Right forelimb (tissue), 1 donor: ENCODE results near the gene PLTP.
"Not testable (repeated sequence)": the region's sequence is repeated elsewhere in the genome, so short reads cannot be mapped to it uniquely, and the experiment has no call there.

Source experiments
- DNase-seq: peaks from one replicate; pipeline ENCODE4 v3.0.0-alpha.2; 2018

The PLTP gene, protein sequence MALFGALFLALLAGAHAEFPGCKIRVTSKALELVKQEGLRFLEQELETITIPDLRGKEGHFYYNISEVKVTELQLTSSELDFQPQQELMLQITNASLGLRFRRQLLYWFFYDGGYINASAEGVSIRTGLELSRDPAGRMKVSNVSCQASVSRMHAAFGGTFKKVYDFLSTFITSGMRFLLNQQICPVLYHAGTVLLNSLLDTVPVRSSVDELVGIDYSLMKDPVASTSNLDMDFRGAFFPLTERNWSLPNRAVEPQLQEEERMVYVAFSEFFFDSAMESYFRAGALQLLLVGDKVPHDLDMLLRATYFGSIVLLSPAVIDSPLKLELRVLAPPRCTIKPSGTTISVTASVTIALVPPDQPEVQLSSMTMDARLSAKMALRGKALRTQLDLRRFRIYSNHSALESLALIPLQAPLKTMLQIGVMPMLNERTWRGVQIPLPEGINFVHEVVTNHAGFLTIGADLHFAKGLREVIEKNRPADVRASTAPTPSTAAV

DNA sequence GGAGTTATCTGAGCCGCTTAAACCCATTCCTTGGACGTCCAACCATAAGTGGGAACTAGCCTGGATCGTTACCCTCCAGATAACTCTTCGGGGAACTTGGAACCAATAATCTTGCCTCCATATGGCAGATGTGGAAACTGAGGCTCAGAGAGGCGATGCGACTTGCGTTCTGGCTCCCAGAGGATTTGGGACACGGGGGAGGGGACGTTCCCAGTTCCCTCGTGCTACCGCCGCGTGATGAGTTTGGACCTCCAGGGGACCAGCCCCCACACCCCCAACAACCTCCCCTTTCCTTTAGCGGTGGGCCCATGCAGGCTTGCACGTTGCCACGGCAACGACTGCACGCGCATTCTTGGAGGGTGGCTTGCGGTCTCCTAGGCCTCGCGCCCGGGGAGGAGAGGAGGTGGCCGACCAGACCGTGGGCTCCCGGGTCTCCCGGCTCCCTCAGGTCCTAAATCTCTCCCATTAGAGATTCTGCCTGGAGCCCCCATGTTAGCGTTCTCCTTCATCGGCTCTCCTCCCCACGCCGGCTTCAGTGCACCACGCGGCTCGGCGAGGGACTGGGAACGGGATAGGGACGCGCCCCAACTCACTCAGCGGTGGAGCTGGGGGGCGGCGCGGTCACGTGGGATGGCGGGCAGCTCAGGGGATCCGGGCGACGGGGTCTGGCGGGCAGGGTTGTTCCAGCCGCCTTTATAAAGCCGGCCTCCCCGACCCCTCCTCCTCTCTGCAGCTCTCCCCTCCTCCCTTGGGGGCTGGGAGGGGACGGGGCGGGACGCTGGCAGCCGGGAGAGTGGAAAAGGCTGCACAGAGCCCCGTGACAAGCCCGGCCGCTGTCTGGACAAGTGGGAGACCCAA lies at the start of gene PLTP:
PLTP (minus strand) TSS at position 670 of the 858 bp plus-strand sequence. CDS start 703 bp downstream, outside the sequence.
- peak; percentile 80 for DNase-seq

DNA sequence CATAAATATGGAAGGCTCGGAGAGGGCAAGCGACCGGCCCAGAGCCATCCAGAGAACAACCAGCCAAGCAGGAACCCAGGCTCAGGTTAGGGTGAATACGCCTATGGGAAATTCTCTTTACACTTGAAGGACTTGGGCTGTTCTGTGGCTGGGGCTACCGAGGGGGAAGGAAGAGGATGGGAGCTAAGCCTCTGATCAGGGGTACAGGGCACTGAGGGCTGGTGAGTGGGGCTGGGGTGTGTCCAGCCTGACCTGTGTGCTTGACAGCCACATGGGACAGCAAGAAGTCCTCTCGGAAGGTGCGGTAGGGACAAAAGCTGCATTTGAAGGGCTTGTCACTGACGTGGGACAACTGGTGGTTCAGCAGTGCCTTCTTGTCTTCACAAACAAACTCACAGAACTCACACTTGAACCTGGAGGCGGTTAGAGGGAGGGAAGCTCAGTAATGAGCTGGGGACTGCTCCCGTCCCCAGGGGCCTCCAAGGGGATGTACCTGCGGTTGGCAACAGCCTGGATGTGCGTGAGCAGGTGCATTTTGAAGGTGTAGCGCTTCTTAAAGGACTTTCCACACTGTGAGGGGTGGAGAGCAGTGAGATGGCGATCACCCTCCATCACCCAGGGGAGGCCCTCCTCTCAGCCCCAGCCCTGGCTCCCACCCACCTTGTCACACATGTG lies 48.1 kb upstream of the PLTP start:
- peak; percentile 31 for DNase-seq

- DNase-seq = peak; percentile 35
These were observed 47.2 kb upstream of the PLTP start for GRCh38 chr20:45959126-45959525.

GRCh38 chr20:45958593-45958992 lies 46.6 kb upstream of the PLTP start:
- DNase-seq = peak; percentile 12

DNA sequence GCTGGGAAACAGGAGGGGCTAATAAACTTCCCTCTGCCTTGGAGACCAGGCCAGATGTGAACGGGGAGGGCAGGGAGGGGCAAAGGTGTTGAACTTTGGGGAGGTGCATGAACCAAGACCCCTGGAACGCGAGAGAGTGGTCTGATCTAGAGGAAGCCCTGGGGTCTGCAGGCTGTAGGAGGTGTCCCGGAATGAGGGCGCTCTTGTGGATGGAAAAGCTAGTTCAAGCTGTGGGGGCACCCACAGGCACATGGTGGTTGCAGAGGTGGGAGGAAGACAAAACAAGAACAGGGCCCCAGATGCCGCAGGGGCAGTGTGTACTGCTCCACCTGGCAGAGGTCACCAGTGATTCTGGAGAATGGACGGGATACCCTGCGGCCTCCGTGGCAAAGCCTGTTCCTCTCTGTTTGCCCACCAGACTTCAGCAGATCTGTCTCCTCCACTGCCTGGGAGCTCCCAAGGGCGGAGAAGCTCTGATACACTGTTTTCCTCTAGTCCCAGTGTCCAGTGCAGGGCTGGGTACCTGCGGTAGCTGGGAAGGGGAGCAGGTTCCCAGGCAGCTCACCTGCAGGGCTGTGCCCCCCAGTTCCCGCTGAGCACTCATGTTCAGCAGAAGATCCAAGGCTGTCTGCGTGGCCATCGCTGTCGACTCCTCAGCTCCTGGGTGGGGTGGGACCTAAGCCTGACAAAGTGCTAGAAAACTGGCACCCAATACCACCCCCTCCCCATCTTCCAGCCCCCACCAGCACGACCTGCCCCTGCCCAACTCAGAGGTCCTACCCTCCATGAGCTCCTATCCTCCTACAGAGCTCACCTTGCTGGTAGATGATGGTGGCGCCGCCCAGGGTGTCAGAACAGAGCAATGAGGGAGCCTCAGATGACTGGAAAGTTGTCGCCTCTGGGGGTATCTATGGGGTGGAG lies 45.3 kb upstream of the PLTP start:
- peak; percentile 34 for DNase-seq

- DNase-seq = not testable (repeated sequence)
These were observed 44.4 kb upstream of the PLTP start for GRCh38 chr20:45956326-45956725.

DNA sequence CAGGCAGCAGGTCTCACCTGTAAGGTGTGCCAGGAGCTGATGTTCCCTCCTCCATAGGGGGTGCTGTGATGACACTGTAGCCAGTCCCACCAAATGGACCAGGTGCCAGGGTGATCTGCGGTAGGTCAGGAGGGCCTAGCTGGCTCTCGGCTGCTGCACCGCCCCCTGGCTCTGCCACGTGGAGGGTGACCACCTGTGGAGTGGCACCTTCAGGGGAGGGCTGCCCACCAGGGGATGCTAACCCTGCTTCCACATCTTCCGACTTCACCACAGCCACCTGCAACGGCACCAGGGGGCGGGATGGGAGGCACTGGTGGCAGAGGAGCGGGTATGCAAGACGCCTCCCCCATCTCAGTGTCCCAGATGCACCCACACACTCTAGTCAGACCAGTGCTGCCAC lies 41.7 kb upstream of the PLTP start:
- DNase-seq = no peak

DNA sequence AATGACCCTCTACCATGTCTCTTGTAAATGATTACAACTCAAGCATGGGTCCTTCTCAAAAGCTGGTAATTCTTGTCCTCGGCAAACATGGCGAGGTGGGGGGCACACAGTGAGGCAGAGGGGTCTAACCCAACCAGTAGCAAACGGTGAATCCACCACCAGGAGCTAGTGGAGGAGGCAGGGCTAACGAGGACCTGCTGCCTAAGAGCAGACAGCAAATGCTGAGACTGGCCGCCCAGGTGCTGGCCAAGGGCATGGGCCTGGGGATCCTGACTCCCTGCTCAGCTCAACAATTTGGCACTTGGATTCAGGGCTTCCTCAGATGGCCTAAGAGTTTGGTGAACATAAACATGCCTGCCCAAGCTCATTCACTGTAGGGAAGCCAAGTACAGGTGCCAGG lies 40.9 kb upstream of the PLTP start:
- no peak for DNase-seq

DNA sequence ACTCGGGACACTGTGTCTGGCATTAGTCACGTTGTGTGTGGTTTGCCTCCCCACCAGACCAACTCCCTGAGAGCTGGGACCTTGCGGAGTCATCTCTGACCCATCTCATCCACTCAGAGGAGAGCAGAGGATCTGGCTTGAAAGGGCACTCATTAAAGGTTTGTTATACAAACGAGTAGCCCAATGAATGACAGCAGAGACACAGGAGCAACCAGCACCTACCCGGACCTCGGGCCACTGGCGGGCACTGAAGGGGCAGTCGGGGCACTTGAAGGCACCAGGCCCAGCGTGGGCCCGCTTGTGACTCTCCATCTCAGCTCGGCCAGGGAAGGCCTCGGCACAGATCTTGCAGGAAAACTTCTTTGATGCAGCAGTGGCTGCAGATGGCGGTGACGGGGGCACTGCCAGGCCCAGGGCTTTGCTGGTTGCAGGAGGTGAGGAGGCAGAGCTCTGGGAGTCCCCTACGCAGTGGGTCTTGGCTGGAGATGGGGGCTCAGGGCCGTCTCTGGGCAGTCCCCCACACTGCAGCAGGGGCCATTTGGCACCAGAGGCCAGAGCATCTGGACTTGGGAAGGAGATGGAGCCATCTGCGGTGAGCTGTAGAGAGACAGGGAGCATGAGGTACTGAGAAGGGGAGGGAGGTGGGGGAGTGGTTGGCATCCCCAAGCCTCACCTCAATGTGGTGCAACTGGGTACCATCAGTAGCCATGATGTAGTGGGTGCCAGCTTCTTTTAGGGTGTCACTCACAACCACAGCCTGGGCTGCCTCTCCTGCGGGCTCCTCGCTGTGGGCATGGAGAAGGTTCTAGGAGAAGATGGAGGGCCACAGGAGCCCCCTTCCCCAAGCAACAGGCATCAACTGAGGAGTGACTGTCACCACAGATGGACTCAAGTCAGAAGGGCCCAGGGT lies 40.2 kb upstream of the PLTP start:
- no peak for DNase-seq

- no peak for DNase-seq
These were observed 38.3 kb upstream of the PLTP start for GRCh38 chr20:45950330-45950646.

- no peak for DNase-seq
These were observed 37.8 kb upstream of the PLTP start for GRCh38 chr20:45949542-45950329.

- no peak for DNase-seq
These were observed 37.0 kb upstream of the PLTP start for GRCh38 chr20:45948742-45949541.

DNA sequence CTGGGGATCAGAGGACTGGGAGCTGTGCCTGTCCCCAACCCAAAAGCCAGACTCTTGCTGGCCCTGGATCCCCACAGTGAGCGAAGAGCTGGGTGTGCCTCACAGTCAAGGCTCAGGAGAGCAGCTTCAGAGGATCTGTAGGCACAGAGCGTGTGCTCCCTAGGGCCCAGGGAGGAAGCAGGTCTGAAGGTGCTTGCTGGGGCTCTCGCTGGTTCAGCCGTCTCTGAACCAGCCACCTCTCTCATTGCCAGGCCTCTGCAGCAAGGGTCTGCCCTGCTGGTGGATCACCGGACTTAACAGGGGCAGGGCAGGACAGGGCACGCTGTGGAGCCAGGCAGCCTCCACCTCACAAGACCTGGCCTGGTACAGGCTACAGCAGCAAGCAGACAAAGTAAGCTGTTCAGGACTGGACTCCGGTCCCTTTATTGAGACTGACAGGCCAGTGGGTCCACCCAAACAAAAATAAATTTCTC lies 36.3 kb upstream of the PLTP start:
- DNase-seq = no peak

- no peak for DNase-seq
These were observed 35.3 kb upstream of the PLTP start for GRCh38 chr20:45947110-45947866.

GRCh38 chr20:45946149-45946970 lies 34.4 kb upstream of the PLTP start:
- no peak for DNase-seq

- DNase-seq = no peak
These were observed 33.8 kb upstream of the PLTP start for GRCh38 chr20:45945678-45946148.

GRCh38 chr20:45944965-45945677 lies 33.2 kb upstream of the PLTP start:
- DNase-seq = no peak
